ENCODE results near the gene DRC1. TPM values are rescaled to one million over a fixed set of nuclear protein-coding genes. Genes with fewer than 3 reads are reported as not detected.

Gene DRC1
- total RNA-seq, 1 donor from 2014 or later: 0.13 TPM

DNA sequence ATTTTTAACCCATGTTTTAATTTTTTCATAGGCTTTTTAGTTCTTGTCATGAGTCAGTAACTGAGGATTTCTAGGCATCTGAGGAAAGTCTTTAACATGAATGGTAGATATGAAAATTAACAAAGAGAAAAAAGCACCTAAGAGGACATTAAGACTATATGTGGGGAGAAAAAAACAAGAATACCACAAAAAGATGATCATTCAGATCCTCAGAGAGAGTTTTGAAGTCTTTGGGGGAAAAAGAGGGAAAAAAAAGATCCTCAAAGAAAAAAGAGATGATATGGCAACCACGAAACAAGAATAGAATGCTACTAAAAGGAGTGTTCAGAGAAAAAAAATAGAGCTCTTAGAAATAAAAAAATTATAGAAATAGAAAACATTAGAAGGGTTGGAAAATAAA is 8.1 kb downstream of the DRC1 start:
- Histone ChIP-seq H3K4me3 (ENCODE audit: low read depth, low read length) (no peak overlapping the region), H3K36me3 (ENCODE audit: control insufficient read depth, insufficient read depth, low read length) (no peaks in the 10 kb centered on the region), H3K27me3 (ENCODE audit: control insufficient read depth, insufficient read depth, low read length) (no peaks in the 10 kb centered on the region)
- TF ChIP-seq, protein P1, sequence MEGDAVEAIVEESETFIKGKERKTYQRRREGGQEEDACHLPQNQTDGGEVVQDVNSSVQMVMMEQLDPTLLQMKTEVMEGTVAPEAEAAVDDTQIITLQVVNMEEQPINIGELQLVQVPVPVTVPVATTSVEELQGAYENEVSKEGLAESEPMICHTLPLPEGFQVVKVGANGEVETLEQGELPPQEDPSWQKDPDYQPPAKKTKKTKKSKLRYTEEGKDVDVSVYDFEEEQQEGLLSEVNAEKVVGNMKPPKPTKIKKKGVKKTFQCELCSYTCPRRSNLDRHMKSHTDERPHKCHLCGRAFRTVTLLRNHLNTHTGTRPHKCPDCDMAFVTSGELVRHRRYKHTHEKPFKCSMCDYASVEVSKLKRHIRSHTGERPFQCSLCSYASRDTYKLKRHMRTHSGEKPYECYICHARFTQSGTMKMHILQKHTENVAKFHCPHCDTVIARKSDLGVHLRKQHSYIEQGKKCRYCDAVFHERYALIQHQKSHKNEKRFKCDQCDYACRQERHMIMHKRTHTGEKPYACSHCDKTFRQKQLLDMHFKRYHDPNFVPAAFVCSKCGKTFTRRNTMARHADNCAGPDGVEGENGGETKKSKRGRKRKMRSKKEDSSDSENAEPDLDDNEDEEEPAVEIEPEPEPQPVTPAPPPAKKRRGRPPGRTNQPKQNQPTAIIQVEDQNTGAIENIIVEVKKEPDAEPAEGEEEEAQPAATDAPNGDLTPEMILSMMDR (IDR thresholded peaks at IDR 0.05; ENCODE audit: insufficient read depth, low read length, poor library complexity, severe bottlenecking): no peak
- no peak for DNase-seq (ENCODE audit: low read depth)

DNA sequence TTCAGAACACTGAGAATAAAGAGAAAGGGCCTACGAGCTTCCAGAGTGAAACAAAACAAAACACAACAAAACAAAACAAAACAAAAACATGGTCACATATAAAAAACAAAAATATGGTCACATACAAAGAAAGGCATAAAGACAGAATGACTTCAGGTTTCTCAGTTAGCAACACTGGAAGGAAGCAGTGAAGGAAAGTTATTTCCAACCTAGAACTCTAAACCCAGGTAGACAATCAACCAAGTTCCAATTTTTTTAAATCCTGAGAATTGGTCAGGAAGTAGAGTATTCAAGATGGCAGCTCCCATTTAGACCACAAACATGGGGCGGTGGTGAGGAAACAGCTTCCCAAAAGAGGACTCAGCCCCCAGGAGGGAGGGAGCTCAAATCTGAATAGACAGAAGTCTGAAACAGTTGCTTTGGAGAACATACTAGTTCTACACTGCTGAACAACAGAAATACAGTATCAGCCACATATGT is 9.1 kb downstream of the DRC1 start:
- Histone ChIP-seq H3K27me3 (ENCODE audit: control insufficient read depth, insufficient read depth, low read length) (no peaks in the 10 kb centered on the region), H3K4me3 (ENCODE audit: low read depth, low read length) (no peak overlapping the region), H3K36me3 (ENCODE audit: control insufficient read depth, insufficient read depth, low read length) (no peaks in the 10 kb centered on the region)
- DNase-seq (ENCODE audit: low read depth): no peak
- TF ChIP-seq, protein P1 (IDR thresholded peaks at IDR 0.05; ENCODE audit: insufficient read depth, low read length, poor library complexity, severe bottlenecking): no peak

DNA sequence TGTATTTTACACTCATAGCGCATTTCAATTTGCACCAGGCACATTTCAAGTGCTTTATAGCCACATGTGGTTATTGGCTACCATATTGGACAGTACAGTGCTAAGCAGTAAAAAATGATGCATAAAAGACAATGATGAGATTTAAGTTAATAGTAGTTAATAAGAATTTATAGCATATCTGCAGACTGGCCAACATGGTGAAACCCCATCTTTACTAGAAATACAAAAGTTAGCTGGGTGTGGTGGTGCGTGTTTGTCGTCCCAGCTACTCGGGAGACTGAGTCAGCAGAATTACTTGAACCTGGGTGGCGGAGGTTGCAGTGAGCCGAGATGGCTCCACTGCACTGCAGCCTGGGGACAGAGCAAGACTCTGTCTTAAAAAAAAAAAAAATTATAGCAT is 9.7 kb downstream of the DRC1 start:
- TF ChIP-seq, protein P1 (IDR thresholded peaks at IDR 0.05; ENCODE audit: insufficient read depth, low read length, poor library complexity, severe bottlenecking): no peak
- H3K4me3 ChIP-seq (ENCODE audit: low read depth, low read length): no peak overlapping the region
- no peak for DNase-seq (ENCODE audit: low read depth)
- H3K36me3 ChIP-seq (ENCODE audit: control insufficient read depth, insufficient read depth, low read length): no peaks in the 10 kb centered on the region
- no peaks in the 10 kb centered on the region for H3K27me3 ChIP-seq (ENCODE audit: control insufficient read depth, insufficient read depth, low read length)

DNA sequence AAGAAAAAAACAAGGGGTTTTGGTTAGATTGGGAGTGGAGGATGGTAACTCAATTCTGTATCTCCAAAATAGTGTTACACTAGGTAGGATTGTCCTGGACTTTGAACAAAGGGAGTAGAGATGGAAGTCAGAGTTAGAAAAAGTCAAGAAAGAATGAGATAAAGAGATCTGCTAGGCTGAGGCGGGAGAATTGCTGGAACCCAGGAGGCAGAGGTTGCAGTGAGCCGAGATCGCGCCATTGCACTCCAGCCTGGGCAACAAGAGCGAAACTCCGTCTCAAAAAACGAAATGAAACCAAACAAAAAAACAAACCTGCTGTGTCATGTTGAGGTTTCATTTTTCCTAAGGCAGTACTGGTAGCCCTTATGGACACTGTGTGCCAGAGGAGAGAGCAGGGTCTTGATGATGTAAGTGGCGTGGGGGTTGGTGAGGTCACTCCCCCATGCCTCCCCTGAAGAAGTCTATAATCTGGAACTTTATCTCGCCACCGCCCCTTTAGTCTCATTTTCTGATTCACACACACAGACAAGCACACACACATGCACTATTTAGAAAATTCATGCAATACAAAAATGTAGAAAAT is 10.5 kb downstream of the DRC1 start:
- H3K4me3 ChIP-seq (ENCODE audit: low read depth, low read length): no peak overlapping the region
- no peak for DNase-seq (ENCODE audit: low read depth)
- TF ChIP-seq, protein P1 (IDR thresholded peaks at IDR 0.05; ENCODE audit: insufficient read depth, low read length, poor library complexity, severe bottlenecking): no peak
- no peaks in the 10 kb centered on the region for H3K36me3 ChIP-seq (ENCODE audit: control insufficient read depth, insufficient read depth, low read length)
- no peaks in the 10 kb centered on the region for H3K27me3 ChIP-seq (ENCODE audit: control insufficient read depth, insufficient read depth, low read length)

DNA sequence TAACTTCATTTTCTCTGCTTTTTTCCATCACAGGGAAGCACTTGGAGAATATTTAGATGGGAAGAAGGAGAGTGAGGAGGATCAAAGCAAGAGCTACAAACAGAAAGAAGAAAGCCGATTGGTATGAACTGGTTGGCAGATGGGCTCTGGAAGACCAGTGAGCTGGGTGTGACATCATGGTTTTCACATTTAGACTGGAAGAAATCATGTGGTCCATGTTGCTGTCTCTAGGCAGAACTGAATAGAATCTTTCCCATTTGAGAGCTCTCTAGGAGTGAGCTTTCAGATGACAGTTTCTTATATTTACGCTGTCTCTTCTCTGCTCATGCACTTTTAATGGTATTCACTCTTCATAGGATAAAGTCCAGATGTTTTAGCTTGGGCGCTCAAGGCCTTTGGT is 12.6 kb downstream of the DRC1 start:
- DNase-seq (ENCODE audit: low read depth): no peak

More for the DNA sequence above, 12.6 kb downstream of the DRC1 start:
- H3K4me3 ChIP-seq (ENCODE audit: low read depth, low read length): no peak overlapping the region
- no peaks in the 10 kb centered on the region for H3K27me3 ChIP-seq (ENCODE audit: control insufficient read depth, insufficient read depth, low read length)
- TF ChIP-seq, protein P1 (IDR thresholded peaks at IDR 0.05; ENCODE audit: insufficient read depth, low read length, poor library complexity, severe bottlenecking): no peak
- no peaks in the 10 kb centered on the region for H3K36me3 ChIP-seq (ENCODE audit: control insufficient read depth, insufficient read depth, low read length)

Data from kidney epithelial cell (primary cell).